CD4-positive, alpha-beta T cell treated with Interleukin-2 at 100 ng/mL for 4 hours (primary cell): Measurements from ENCODE around the gene ADM2.
"Not testable (repeated sequence)": the region's sequence is repeated elsewhere in the genome, so short reads cannot be mapped to it uniquely, and the experiment has no call there.

ENCODE experiments used
- DNase-seq: peaks from one replicate; pipeline ENCODE4 v3.0.0-alpha.2; 2020; ENCODE audit warnings: low spot score

Gene ADM2

GRCh38 chr22:50525858-50526107 lies 44.4 kb downstream of the ADM2 start:
- no peak for DNase-seq

- peak; percentile 85 for DNase-seq
Measured at GRCh38 chr22:50526108-50526833, 44.9 kb downstream of the ADM2 start.

GRCh38 chr22:50526834-50527801 lies 45.8 kb downstream of the ADM2 start:
- peak; percentile 48 for DNase-seq

- DNase-seq, result no peak
Measured at GRCh38 chr22:50527921-50528681, 46.8 kb downstream of the ADM2 start.

GRCh38 chr22:50528682-50529415 lies 47.5 kb downstream of the ADM2 start:
- DNase-seq, result no peak

GRCh38 chr22:50529416-50529896 lies 48.1 kb downstream of the ADM2 start:
- DNase-seq, result no peak

- DNase-seq, result peak; percentile 72
Measured at GRCh38 chr22:50529897-50530579, 48.7 kb downstream of the ADM2 start, which contains the start of gene TYMP. Gene TYMP, minus strand, starts transcription at chr22:50530012. Its CDS starts 303 bp downstream, at chr22:50529709.

- DNase-seq, result no peak
Measured at GRCh38 chr22:50530580-50530876, 49.2 kb downstream of the ADM2 start.

GRCh38 chr22:50530877-50531545 lies 49.7 kb downstream of the ADM2 start:
- DNase-seq, result peak; percentile 82

- DNase-seq, result peak; percentile 66
Measured at GRCh38 chr22:50531546-50531961, 50.2 kb downstream of the ADM2 start.

GRCh38 chr22:50531962-50532674 lies 50.8 kb downstream of the ADM2 start:
- DNase-seq, result no peak

- DNase-seq, result no peak
Measured at GRCh38 chr22:50532824-50533796, 51.8 kb downstream of the ADM2 start.

GRCh38 chr22:50533856-50534711 lies 52.7 kb downstream of the ADM2 start:
- DNase-seq, result not testable (repeated sequence)

GRCh38 chr22:50535113-50535512 lies 53.8 kb downstream of the ADM2 start:
- no peak for DNase-seq
